Endodermal cell (in vitro differentiated cells): ENCODE measurements around the gene RAB31. TPM values are rescaled to one million over a fixed set of nuclear protein-coding genes. Genes with fewer than 3 reads are reported as not detected.

Experiments
- DNase-seq: peaks from one replicate; pipeline ENCODE4 v3.0.0-alpha.2; 2017
- H3K27ac ChIP-seq: 2 replicates; pipeline ENCODE4 v1.5.1; 2013; ENCODE audit warnings: mild to moderate bottlenecking, low read depth, low read length, moderate library complexity
- H3K27me3 ChIP-seq: 2 replicates; pipeline ENCODE4 v1.6.1; 2013; ENCODE audit warnings: mild to moderate bottlenecking, low read length, moderate library complexity; ENCODE audit not compliant: insufficient read depth, control insufficient read depth, poor library complexity, severe bottlenecking
- H3K36me3 ChIP-seq: 2 replicates; pipeline ENCODE4 v1.7.0; 2013; ENCODE audit warnings: mild to moderate bottlenecking, low read length, moderate library complexity; ENCODE audit not compliant: control insufficient read depth, insufficient read depth
- H3K4me1 ChIP-seq: one replicate; pipeline ENCODE4 v1.7.0; 2013; ENCODE audit warnings: low read length; ENCODE audit not compliant: control insufficient read depth, insufficient read depth
- H3K4me3 ChIP-seq: 2 replicates; pipeline ENCODE4 v1.5.1; 2013; ENCODE audit warnings: mild to moderate bottlenecking, low read length, moderate library complexity
- H3K9ac ChIP-seq: 2 replicates; pipeline ENCODE4 v1.6.1; 2013; ENCODE audit warnings: mild to moderate bottlenecking, low read length, moderate library complexity; ENCODE audit not compliant: poor library complexity, severe bottlenecking; ENCODE audit errors: extremely low read depth
- H3K9me3 ChIP-seq: 2 replicates; pipeline ENCODE4 v1.6.1; 2013; ENCODE audit warnings: mild to moderate bottlenecking, low read length, moderate library complexity; ENCODE audit not compliant: control insufficient read depth
- H3K27ac Mint-ChIP-seq: 2 replicates; pipeline ENCODE4 v1.8.0; 2020; ENCODE audit warnings: mixed read lengths
- H3K27me3 Mint-ChIP-seq: 2 replicates; pipeline ENCODE4 v1.8.0; 2021; ENCODE audit warnings: mild to moderate bottlenecking, mixed read lengths; ENCODE audit not compliant: insufficient read depth
- H3K36me3 Mint-ChIP-seq: 2 replicates; pipeline ENCODE4 v1.8.0; 2020; ENCODE audit warnings: low read depth, mixed read lengths
- H3K4me1 Mint-ChIP-seq: 2 replicates; pipeline ENCODE4 v1.8.0; 2020; ENCODE audit warnings: mixed read lengths
- H3K4me3 Mint-ChIP-seq: 2 replicates; pipeline ENCODE4 v1.8.0; 2020; ENCODE audit warnings: mild to moderate bottlenecking, moderate library complexity, mixed read lengths
- H3K9me3 Mint-ChIP-seq: 2 replicates; pipeline ENCODE4 v1.8.0; 2020; ENCODE audit warnings: mild to moderate bottlenecking, mixed read lengths
- WGBS, 2 experiments: methylation state at CpG; one replicate each; pipeline versions ENCODE4 v1.1.5 to v1.1.7; 2013; ENCODE audit warnings: missing lambda C conversion rate in 2 of 2, mixed read lengths in 1 of 2; ENCODE audit not compliant: insufficient coverage in 1 of 2, insufficient read length in 1 of 2; 5-methylcytosine and 5-hydroxymethylcytosine counted together
- total RNA-seq, 2 donors: library from RNA; stranded (reverse); fragmentation: NEBNext Ultra II Directional in 1 of 2; extraction: Animal tissue kit (Norgen Biotek cat#: 25700) in 1 of 2; gene quantifications; 2 replicates in 1 of 2; 3 replicates in 1 of 2; pipeline ENCODE4 v1.2.1, GENCODE V29; 2021
- TF ChIP-seq, protein P1 (sequence below): fragments of 200-600 bp; sonication (generic); conservative IDR thresholded peaks from 2 replicates; pipeline ENCODE4 v1.5.0; 2021; ENCODE audit warnings: antibody characterized with exemption, mild to moderate bottlenecking

Gene RAB31
- total RNA-seq, 2 donors from 2014 or later, result 11.7 to 20.3 TPM

DNA sequence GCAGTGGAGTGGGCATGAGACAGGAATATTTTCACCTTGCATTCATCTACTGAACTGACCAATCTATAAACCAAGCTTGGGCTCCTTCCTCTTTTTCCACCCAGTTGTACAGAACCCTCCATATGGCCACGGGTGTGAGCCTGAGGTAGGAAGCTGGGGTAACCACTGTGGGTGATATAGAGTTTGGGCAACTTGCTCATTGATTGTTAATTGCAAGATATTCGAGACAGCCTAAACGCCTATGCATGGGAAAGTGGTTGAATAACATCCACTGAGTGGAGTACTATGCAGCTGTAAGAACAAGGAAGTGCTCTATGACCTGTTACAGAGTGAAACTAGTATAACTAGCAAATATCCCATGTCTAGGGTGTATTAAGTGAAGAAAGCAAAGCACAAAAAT lies 198.4 kb downstream of the RAB31 start:
- DNase-seq, result no peak
- H3K4me3 ChIP-seq, result no peak overlapping the region
- H3K36me3 Mint-ChIP-seq, result no peaks in the 10 kb centered on the region
- 93 to 95% methylated on average over 2 to 3 of the region's 3 CpGs for WGBS, 2 experiments
- H3K4me3 Mint-ChIP-seq, result no peak overlapping the region
- peaks cover 4% of the 10 kb centered on the region for H3K4me1 Mint-ChIP-seq
- TF ChIP-seq, protein P1, sequence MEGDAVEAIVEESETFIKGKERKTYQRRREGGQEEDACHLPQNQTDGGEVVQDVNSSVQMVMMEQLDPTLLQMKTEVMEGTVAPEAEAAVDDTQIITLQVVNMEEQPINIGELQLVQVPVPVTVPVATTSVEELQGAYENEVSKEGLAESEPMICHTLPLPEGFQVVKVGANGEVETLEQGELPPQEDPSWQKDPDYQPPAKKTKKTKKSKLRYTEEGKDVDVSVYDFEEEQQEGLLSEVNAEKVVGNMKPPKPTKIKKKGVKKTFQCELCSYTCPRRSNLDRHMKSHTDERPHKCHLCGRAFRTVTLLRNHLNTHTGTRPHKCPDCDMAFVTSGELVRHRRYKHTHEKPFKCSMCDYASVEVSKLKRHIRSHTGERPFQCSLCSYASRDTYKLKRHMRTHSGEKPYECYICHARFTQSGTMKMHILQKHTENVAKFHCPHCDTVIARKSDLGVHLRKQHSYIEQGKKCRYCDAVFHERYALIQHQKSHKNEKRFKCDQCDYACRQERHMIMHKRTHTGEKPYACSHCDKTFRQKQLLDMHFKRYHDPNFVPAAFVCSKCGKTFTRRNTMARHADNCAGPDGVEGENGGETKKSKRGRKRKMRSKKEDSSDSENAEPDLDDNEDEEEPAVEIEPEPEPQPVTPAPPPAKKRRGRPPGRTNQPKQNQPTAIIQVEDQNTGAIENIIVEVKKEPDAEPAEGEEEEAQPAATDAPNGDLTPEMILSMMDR, result no peak
- H3K27me3 ChIP-seq, result peaks cover 72% of the 10 kb centered on the region
- H3K27ac ChIP-seq, result no peak overlapping the region
- H3K36me3 ChIP-seq, result no peaks in the 10 kb centered on the region
- peaks cover 73% of the 10 kb centered on the region for H3K27me3 Mint-ChIP-seq
- no peaks in the 10 kb centered on the region for H3K4me1 ChIP-seq
- H3K27ac Mint-ChIP-seq, result no peak overlapping the region
- no peak overlapping the region for H3K9ac ChIP-seq
- no peaks in the 10 kb centered on the region for H3K9me3 ChIP-seq
- no peaks in the 10 kb centered on the region for H3K9me3 Mint-ChIP-seq

- 90% methylated on average over 4 of the region's 4 CpGs; no CpG with 5 or more reads in 1 of the 2 experiments for WGBS, 2 experiments
- no peak overlapping the region for H3K4me3 Mint-ChIP-seq
These were observed 199.8 kb downstream of the RAB31 start for GRCh38 chr18:9907867-9908266.

DNA sequence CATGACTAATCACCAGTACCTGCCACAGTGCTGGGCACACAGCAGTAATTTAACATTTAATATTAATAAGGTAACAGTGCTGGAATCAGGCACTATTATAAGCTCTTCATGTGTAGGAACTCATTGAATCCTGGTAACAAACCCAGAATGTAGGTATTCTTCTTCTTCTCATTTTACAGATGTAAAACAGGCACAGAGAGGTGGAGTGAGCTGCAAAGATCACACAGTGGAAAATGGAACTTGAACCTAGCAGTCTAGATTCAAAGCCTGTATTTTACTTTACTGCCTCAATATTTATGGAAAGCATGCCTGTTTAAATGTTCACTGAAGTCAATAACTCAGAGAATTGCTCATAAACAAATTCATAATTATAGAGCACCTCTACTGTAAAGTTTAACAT lies 202.0 kb downstream of the RAB31 start:
- TF ChIP-seq, protein P1, result no peak
- DNase-seq, result no peak
- no peak overlapping the region for H3K9ac ChIP-seq
- H3K27ac ChIP-seq, result no peak overlapping the region
- Mint-ChIP-seq H3K27me3 (peaks cover 59% of the 10 kb centered on the region), H3K4me3 (no peak overlapping the region), H3K4me1 (peaks cover 3% of the 10 kb centered on the region), H3K9me3 (no peaks in the 10 kb centered on the region), H3K36me3 (no peaks in the 10 kb centered on the region), H3K27ac (no peak overlapping the region)
- H3K36me3 ChIP-seq, result no peaks in the 10 kb centered on the region
- H3K27me3 ChIP-seq, result peaks cover 58% of the 10 kb centered on the region
- no peak overlapping the region for H3K4me3 ChIP-seq
- H3K9me3 ChIP-seq, result no peaks in the 10 kb centered on the region
- no peaks in the 10 kb centered on the region for H3K4me1 ChIP-seq

More at GRCh38 chr18:9907867-9908266, 199.8 kb downstream of the RAB31 start:
- Mint-ChIP-seq H3K27me3 (peaks cover 73% of the 10 kb centered on the region), H3K36me3 (no peaks in the 10 kb centered on the region), H3K4me1 (peaks cover 3% of the 10 kb centered on the region), H3K27ac (no peak overlapping the region), H3K9me3 (no peaks in the 10 kb centered on the region)
- DNase-seq, result no peak
- Histone ChIP-seq H3K9me3 (no peaks in the 10 kb centered on the region), H3K27ac (no peak overlapping the region), H3K9ac (no peak overlapping the region), H3K4me3 (no peak overlapping the region), H3K27me3 (peaks cover 67% of the 10 kb centered on the region), H3K36me3 (no peaks in the 10 kb centered on the region), H3K4me1 (no peaks in the 10 kb centered on the region)
- TF ChIP-seq, protein P1, result no peak
